Liver (tissue), 9 donors: ENCODE measurements around the gene PTMA. TPM values are rescaled to one million over a fixed set of nuclear protein-coding genes. Genes with fewer than 3 reads are reported as not detected.
A peak's percentile ranks its signal among the peaks of the same experiment; 100 is the strongest.

Source experiments
- DNase-seq: peaks from one replicate; pipeline ENCODE4 v3.0.0-alpha.2; 2017; ENCODE audit warnings: low spot score
- H3K27ac ChIP-seq, 2 donors: one replicate each; pipeline ENCODE4 v1.7.0; 2013; ENCODE audit warnings: inconsistent platforms in 2 of 2, low read length in 2 of 2, control low read depth in 1 of 2, low read depth in 1 of 2, mild to moderate bottlenecking in 1 of 2
- H3K27me3 ChIP-seq, 4 donors: one replicate each; pipeline versions ENCODE4 v1.6.1 to v1.7.0; 2013; ENCODE audit warnings: low read length in 3 of 4, inconsistent platforms in 1 of 4, mild to moderate bottlenecking in 1 of 4, moderate library complexity in 1 of 4; ENCODE audit not compliant: control insufficient read depth in 4 of 4, insufficient read depth in 4 of 4
- H3K36me3 ChIP-seq, 4 donors: one replicate each; pipeline versions ENCODE4 v1.6.1 to v1.7.0; 2013; ENCODE audit warnings: low read length in 3 of 4, mild to moderate bottlenecking in 3 of 4, low read depth in 1 of 4, moderate library complexity in 1 of 4; ENCODE audit not compliant: control insufficient read depth in 4 of 4, insufficient read depth in 3 of 4
- H3K4me1 ChIP-seq, 4 donors: one replicate each; pipeline versions ENCODE4 v1.6.1 to v1.7.0; 2013; ENCODE audit warnings: low read length in 3 of 4, mild to moderate bottlenecking in 3 of 4, moderate library complexity in 1 of 4; ENCODE audit not compliant: control insufficient read depth in 4 of 4, insufficient read depth in 4 of 4
- H3K4me3 ChIP-seq, 3 donors: one replicate each; pipeline versions ENCODE4 v1.6.1 to v1.7.0; 2013; ENCODE audit warnings: low read length in 3 of 3, control low read depth in 1 of 3, low read depth in 1 of 3, mild to moderate bottlenecking in 1 of 3
- H3K9ac ChIP-seq, 2 donors: one replicate each; pipeline ENCODE4 v1.7.0; 2013; ENCODE audit warnings: low read length in 2 of 2, mild to moderate bottlenecking in 2 of 2, moderate library complexity in 2 of 2, control low read depth in 1 of 2, low read depth in 1 of 2
- H3K9me3 ChIP-seq, 4 donors: one replicate each; pipeline versions ENCODE4 v1.6.1 to v1.7.0; 2013; ENCODE audit warnings: low read length in 3 of 4; ENCODE audit not compliant: control insufficient read depth in 4 of 4
- FOXA1 ChIP-seq: IDR thresholded peaks from 2 replicates; pipeline ENCODE4 v1.6.1; 2016; ENCODE audit warnings: antibody characterized with exemption
- FOXA2 ChIP-seq: IDR thresholded peaks from 2 replicates; pipeline ENCODE4 v1.6.1; 2016; ENCODE audit warnings: antibody characterized with exemption
- GABPA ChIP-seq, 2 donors: IDR thresholded peaks in 1 of 2; conservative IDR thresholded peaks in 1 of 2; 2 replicates each; pipeline ENCODE4 v1.6.1; 2016; ENCODE audit warnings: antibody characterized with exemption in 2 of 2, mild to moderate bottlenecking in 1 of 2, moderate library complexity in 1 of 2
- HNF4G ChIP-seq: IDR thresholded peaks from 2 replicates; pipeline ENCODE4 v1.6.1; 2016; ENCODE audit warnings: antibody characterized with exemption
- JUND ChIP-seq, 2 donors: IDR thresholded peaks; 2 replicates each; pipeline ENCODE4 v1.6.1; 2016; ENCODE audit warnings: antibody characterized with exemption in 2 of 2
- RAD21 ChIP-seq, 2 donors: IDR thresholded peaks; 2 replicates each; pipeline ENCODE4 v1.6.1; 2016; ENCODE audit warnings: antibody characterized with exemption in 2 of 2, mild to moderate bottlenecking in 2 of 2
- RXRA ChIP-seq, 2 donors: IDR thresholded peaks; 2 replicates each; pipeline ENCODE4 v1.6.1; 2017 to 2018; ENCODE audit warnings: antibody characterized with exemption in 2 of 2, mild to moderate bottlenecking in 1 of 2
- SP1 ChIP-seq: IDR thresholded peaks from 2 replicates; pipeline ENCODE4 v1.6.1; 2018; ENCODE audit warnings: antibody characterized with exemption, mild to moderate bottlenecking
- YY1 ChIP-seq: IDR thresholded peaks from 2 replicates; pipeline ENCODE4 v1.6.1; 2016; ENCODE audit warnings: antibody characterized with exemption, mild to moderate bottlenecking
- WGBS: extraction: QIAGEN DNeasy Blood & Tissue Kit; methylation state at CpG from one replicate; pipeline ENCODE4 v1.1.7; 2013; 5-methylcytosine and 5-hydroxymethylcytosine counted together
- polyA plus RNA-seq, 2 donors: library from polyadenylated mRNA; stranded (reverse) in 1 of 2; unstranded in 1 of 2; fragments of 200-250 nt in 1 of 2; fragments of >200 nt in 1 of 2; fragmentation: Nextera tagmentation in 1 of 2; extraction: Ambion mirVana in 1 of 2; gene quantifications; one replicate each; pipeline versions ENCODE4 v1.2.1 to v1.2.3, GENCODE V29; 2013 to 2015
- total RNA-seq, 2 donors: library from RNA; depleted of rRNA; stranded (reverse); fragments of >200 nt; gene quantifications; one replicate each; pipeline ENCODE4 v1.2.3, GENCODE V29; 2014
- TF ChIP-seq, protein P1 (sequence below): IDR thresholded peaks from 2 replicates; pipeline ENCODE4 v1.6.1; 2016; ENCODE audit warnings: antibody characterized with exemption
- TF ChIP-seq, protein P2 (sequence below): IDR thresholded peaks from 2 replicates; pipeline ENCODE4 v1.6.1; 2016; ENCODE audit warnings: antibody characterized with exemption
- TF ChIP-seq, protein P3 (sequence below): fragments of 150-350 bp; IDR thresholded peaks from 2 replicates; pipeline ENCODE4 v1.5.1; 2017; ENCODE audit warnings: improper control_type of control experiment, low read depth, low read length; ENCODE audit not compliant: missing input control
- TF ChIP-seq, protein P4 (sequence below): IDR thresholded peaks from 2 replicates; pipeline ENCODE4 v1.6.1; 2016; ENCODE audit warnings: antibody characterized with exemption
- TF ChIP-seq, protein P5 (sequence below): IDR thresholded peaks from 2 replicates; pipeline ENCODE4 v1.6.1; 2016; ENCODE audit warnings: antibody characterized with exemption, mild to moderate bottlenecking
- donor health status: healthy.
- donor health status: healthy.
- donor health status: healthy.
- donor health status: healthy.
- donor health status: healthy.

PTMA gene
- total and polyA plus RNA-seq, 4 donors = 201 to 523 (median 366) TPM

GRCh38 chr2:231686192-231687100 is 21.9 kb upstream of the PTMA start:
- Histone ChIP-seq H3K4me3 (no peak overlapping the region), H3K27me3 (no peaks in the 10 kb centered on the region), H3K9me3 (no peaks in the 10 kb centered on the region), H3K27ac (no peak overlapping the region), H3K9ac (no peak overlapping the region), H3K36me3 (no peaks in the 10 kb centered on the region), H3K4me1 (peaks cover 2 to 11% (median 4%) of the 10 kb centered on the region in 4 donors)
- WGBS = 92% methylated on average over 11 of the region's 11 CpGs
- DNase-seq = no peak
- TF ChIP-seq, protein P1, sequence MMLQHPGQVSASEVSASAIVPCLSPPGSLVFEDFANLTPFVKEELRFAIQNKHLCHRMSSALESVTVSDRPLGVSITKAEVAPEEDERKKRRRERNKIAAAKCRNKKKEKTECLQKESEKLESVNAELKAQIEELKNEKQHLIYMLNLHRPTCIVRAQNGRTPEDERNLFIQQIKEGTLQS = no peak
- TF ChIP-seq SP1 (no peak), FOXA1 (no peak), JUND (IDR thresholded peaks at IDR 0.05) (no peak), YY1 (no peak), FOXA2 (no peak), HNF4G (no peak)
- TF ChIP-seq, protein P2, sequence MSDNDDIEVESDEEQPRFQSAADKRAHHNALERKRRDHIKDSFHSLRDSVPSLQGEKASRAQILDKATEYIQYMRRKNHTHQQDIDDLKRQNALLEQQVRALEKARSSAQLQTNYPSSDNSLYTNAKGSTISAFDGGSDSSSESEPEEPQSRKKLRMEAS = no peak

DNA sequence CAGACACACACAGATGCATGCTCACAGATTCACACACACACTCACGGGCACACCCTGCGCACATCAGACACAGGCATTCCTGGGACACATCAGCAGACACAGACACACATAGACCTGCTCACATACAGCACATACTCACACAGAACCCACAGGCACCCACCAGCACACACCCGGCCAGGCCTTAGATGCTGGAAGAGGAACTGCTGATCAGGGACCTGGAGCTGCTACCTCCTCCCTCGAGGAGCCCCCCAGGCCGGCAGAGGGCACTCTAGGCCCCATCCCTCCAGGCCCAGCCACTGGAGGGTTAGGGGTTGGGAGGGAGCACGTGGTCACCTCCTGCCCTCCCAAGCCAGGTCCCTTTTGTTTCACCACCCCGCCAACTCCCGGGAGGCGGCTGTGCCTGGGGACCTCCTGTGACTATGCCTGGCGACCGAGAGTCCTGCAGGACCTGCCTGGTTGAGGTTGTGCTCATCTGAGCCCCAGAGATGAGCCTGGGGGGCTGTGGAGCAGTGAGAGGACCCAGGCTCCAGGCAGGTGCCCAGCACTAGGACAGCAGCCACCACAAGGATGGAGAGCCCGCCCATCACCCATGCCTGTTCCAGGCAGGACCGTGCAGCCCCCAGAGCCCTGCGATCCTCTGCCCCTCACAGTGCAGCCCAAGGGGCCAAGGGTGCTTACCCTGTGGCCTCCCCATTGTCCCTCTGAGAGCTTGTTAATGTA is 21.0 kb upstream of the PTMA start:
- no peak overlapping the region for H3K27ac ChIP-seq
- 41% methylated on average over 14 of the region's 14 CpGs for WGBS
- TF ChIP-seq, protein P3, sequence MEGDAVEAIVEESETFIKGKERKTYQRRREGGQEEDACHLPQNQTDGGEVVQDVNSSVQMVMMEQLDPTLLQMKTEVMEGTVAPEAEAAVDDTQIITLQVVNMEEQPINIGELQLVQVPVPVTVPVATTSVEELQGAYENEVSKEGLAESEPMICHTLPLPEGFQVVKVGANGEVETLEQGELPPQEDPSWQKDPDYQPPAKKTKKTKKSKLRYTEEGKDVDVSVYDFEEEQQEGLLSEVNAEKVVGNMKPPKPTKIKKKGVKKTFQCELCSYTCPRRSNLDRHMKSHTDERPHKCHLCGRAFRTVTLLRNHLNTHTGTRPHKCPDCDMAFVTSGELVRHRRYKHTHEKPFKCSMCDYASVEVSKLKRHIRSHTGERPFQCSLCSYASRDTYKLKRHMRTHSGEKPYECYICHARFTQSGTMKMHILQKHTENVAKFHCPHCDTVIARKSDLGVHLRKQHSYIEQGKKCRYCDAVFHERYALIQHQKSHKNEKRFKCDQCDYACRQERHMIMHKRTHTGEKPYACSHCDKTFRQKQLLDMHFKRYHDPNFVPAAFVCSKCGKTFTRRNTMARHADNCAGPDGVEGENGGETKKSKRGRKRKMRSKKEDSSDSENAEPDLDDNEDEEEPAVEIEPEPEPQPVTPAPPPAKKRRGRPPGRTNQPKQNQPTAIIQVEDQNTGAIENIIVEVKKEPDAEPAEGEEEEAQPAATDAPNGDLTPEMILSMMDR = peak; percentile 49
- TF ChIP-seq FOXA2 = no peak
- TF ChIP-seq GABPA (IDR thresholded peaks at IDR 0.05 in 1 of 2, conservative IDR thresholded peaks at IDR 0.05 in 1 of 2) = no peak
- TF ChIP-seq, protein P4, sequence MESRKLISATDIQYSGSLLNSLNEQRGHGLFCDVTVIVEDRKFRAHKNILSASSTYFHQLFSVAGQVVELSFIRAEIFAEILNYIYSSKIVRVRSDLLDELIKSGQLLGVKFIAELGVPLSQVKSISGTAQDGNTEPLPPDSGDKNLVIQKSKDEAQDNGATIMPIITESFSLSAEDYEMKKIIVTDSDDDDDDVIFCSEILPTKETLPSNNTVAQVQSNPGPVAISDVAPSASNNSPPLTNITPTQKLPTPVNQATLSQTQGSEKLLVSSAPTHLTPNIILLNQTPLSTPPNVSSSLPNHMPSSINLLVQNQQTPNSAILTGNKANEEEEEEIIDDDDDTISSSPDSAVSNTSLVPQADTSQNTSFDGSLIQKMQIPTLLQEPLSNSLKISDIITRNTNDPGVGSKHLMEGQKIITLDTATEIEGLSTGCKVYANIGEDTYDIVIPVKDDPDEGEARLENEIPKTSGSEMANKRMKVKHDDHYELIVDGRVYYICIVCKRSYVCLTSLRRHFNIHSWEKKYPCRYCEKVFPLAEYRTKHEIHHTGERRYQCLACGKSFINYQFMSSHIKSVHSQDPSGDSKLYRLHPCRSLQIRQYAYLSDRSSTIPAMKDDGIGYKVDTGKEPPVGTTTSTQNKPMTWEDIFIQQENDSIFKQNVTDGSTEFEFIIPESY = no peak
- no peak for TF ChIP-seq HNF4G
- TF ChIP-seq, protein P1 = no peak
- TF ChIP-seq SP1 = no peak
- TF ChIP-seq RXRA (IDR thresholded peaks at IDR 0.05) = peak in 1 of 2 donors; percentile 2
- peak; percentile 70 to 81 for TF ChIP-seq RAD21 (IDR thresholded peaks at IDR 0.05)
- no peak for TF ChIP-seq FOXA1
- TF ChIP-seq, protein P2 = no peak
- TF ChIP-seq JUND (IDR thresholded peaks at IDR 0.05) = no peak
- TF ChIP-seq, protein P5, sequence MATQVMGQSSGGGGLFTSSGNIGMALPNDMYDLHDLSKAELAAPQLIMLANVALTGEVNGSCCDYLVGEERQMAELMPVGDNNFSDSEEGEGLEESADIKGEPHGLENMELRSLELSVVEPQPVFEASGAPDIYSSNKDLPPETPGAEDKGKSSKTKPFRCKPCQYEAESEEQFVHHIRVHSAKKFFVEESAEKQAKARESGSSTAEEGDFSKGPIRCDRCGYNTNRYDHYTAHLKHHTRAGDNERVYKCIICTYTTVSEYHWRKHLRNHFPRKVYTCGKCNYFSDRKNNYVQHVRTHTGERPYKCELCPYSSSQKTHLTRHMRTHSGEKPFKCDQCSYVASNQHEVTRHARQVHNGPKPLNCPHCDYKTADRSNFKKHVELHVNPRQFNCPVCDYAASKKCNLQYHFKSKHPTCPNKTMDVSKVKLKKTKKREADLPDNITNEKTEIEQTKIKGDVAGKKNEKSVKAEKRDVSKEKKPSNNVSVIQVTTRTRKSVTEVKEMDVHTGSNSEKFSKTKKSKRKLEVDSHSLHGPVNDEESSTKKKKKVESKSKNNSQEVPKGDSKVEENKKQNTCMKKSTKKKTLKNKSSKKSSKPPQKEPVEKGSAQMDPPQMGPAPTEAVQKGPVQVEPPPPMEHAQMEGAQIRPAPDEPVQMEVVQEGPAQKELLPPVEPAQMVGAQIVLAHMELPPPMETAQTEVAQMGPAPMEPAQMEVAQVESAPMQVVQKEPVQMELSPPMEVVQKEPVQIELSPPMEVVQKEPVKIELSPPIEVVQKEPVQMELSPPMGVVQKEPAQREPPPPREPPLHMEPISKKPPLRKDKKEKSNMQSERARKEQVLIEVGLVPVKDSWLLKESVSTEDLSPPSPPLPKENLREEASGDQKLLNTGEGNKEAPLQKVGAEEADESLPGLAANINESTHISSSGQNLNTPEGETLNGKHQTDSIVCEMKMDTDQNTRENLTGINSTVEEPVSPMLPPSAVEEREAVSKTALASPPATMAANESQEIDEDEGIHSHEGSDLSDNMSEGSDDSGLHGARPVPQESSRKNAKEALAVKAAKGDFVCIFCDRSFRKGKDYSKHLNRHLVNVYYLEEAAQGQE = no peak
- H3K4me3 ChIP-seq = no peak overlapping the region
- peaks cover 0 to 4% (median 0%) of the 10 kb centered on the region in 4 donors for H3K4me1 ChIP-seq
- H3K27me3 ChIP-seq = no peaks in the 10 kb centered on the region
- no peaks in the 10 kb centered on the region for H3K36me3 ChIP-seq
- no peaks in the 10 kb centered on the region for H3K9me3 ChIP-seq
- H3K9ac ChIP-seq = no peak overlapping the region
- DNase-seq = peak; percentile 75
